ENCODE measurements around the gene RASGRP4.

GRCh38 chr19:38451036-38451435 is 25.0 kb upstream of the RASGRP4 start:
- TF ChIP-seq, protein P1, sequence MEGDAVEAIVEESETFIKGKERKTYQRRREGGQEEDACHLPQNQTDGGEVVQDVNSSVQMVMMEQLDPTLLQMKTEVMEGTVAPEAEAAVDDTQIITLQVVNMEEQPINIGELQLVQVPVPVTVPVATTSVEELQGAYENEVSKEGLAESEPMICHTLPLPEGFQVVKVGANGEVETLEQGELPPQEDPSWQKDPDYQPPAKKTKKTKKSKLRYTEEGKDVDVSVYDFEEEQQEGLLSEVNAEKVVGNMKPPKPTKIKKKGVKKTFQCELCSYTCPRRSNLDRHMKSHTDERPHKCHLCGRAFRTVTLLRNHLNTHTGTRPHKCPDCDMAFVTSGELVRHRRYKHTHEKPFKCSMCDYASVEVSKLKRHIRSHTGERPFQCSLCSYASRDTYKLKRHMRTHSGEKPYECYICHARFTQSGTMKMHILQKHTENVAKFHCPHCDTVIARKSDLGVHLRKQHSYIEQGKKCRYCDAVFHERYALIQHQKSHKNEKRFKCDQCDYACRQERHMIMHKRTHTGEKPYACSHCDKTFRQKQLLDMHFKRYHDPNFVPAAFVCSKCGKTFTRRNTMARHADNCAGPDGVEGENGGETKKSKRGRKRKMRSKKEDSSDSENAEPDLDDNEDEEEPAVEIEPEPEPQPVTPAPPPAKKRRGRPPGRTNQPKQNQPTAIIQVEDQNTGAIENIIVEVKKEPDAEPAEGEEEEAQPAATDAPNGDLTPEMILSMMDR (conservative IDR thresholded peaks at IDR 0.05 in 1 of 2, IDR thresholded peaks at IDR 0.05 in 1 of 2; ENCODE audit: low read depth in 1 of 2, low read length in 2 of 2) = no peak
- TF ChIP-seq EZH2 (IDR thresholded peaks at IDR 0.05; ENCODE audit: low read length, missing control alignments) = no peak
